Measurements from ENCODE around the gene RBM39. TPM values are rescaled to one million over a fixed set of nuclear protein-coding genes. Genes with fewer than 3 reads are reported as not detected.

RBM39 gene
- total and polyA plus RNA-seq, 8 donors = 98.7 to 426 (median 134) TPM

- peaks cover 0 to 19% (median 9%) of the 10 kb centered on the region in 3 donors for H3K4me1 ChIP-seq
- TF ChIP-seq CTCF (IDR thresholded peaks at IDR 0.05) = no peak
- no peaks in the 10 kb centered on the region for H3K9me3 ChIP-seq
- DNase-seq = peak in 5 of 6 donors; percentile 38 to 60 (median 44)
- no peaks in the 10 kb centered on the region for H3K27me3 ChIP-seq
- FAIRE-seq = no peak
- intact Hi-C loops (cut with DNase I) = no loop called here
- no peak overlapping the region for H3K4me3 ChIP-seq
- no peak overlapping the region for H3K27ac ChIP-seq
- no peak for ATAC-seq
- H3K36me3 ChIP-seq = no peaks in the 10 kb centered on the region
- WGBS, 2 donors = 31% methylated on average over 4 of the region's 4 CpGs
Observed at GRCh38 chr20:35776513-35777101, 34.5 kb upstream of the RBM39 start.

- WGBS, 2 donors = 80 to 94% methylated on average over 1 of the region's 1 CpG
- no peak for TF ChIP-seq CTCF (IDR thresholded peaks at IDR 0.05)
- Histone ChIP-seq H3K27me3 (no peaks in the 10 kb centered on the region), H3K27ac (no peak overlapping the region), H3K36me3 (no peaks in the 10 kb centered on the region), H3K4me1 (peaks cover 0 to 27% (median 12%) of the 10 kb centered on the region in 3 donors), H3K4me3 (no peak overlapping the region), H3K9me3 (no peaks in the 10 kb centered on the region)
- DNase-seq (no peak), FAIRE-seq (no peak), ATAC-seq (no peak)
- intact Hi-C loops (cut with DNase I) = no loop called here
Observed at GRCh38 chr20:35774391-35774790, 32.3 kb upstream of the RBM39 start.

GRCh38 chr20:35773154-35773751 is 31.2 kb upstream of the RBM39 start:
- 62 to 73% methylated on average over 8 of the region's 8 CpGs for WGBS, 2 donors
- TF ChIP-seq CTCF (IDR thresholded peaks at IDR 0.05) = no peak
- Histone ChIP-seq H3K9me3 (no peaks in the 10 kb centered on the region), H3K27me3 (no peaks in the 10 kb centered on the region), H3K36me3 (no peaks in the 10 kb centered on the region), H3K4me1 (peaks cover 0 to 37% (median 19%) of the 10 kb centered on the region in 3 donors), H3K4me3 (peak overlapping the region in 1 of 4 donors; percentile 57), H3K27ac (peak overlapping the region in 2 of 4 donors; percentile 78 to 83)
- intact Hi-C loops (cut with DNase I) = no loop called here
- FAIRE-seq = no peak
- no peak for ATAC-seq
- peak in 2 of 6 donors; percentile 18 to 34 for DNase-seq

- Histone ChIP-seq H3K4me1 (peaks cover 0 to 37% (median 19%) of the 10 kb centered on the region in 3 donors), H3K36me3 (no peaks in the 10 kb centered on the region), H3K4me3 (peak overlapping the region; percentile 39 to 72 (median 51)), H3K27ac (peak overlapping the region; percentile 68 to 83 (median 74)), H3K9me3 (no peaks in the 10 kb centered on the region), H3K27me3 (no peaks in the 10 kb centered on the region)
- ATAC-seq (no peak), DNase-seq (no peak), FAIRE-seq (no peak)
- intact Hi-C loops (cut with DNase I) = no loop called here
- TF ChIP-seq CTCF (IDR thresholded peaks at IDR 0.05) = no peak
- WGBS, 2 donors = 17 to 20% methylated on average over 8 of the region's 8 CpGs
Observed at GRCh38 chr20:35772563-35773058, 30.6 kb upstream of the RBM39 start.
